ENCODE measurements around the gene GPBAR1. TPM values are rescaled to one million over a fixed set of nuclear protein-coding genes. Genes with fewer than 3 reads are reported as not detected.
A peak's percentile ranks its signal among the peaks of the same experiment; 100 is the strongest.

The GPBAR1 gene
- polyA plus RNA-seq, 1 donor = 3.9 TPM

- Histone ChIP-seq H3K4me3 (ENCODE audit: low read length) (no peak overlapping the region), H3K4me1 (ENCODE audit: control insufficient read depth, insufficient read depth, low read length) (peaks cover 19% of the 10 kb centered on the region), H3K27me3 (ENCODE audit: control insufficient read depth, insufficient read depth, low read length) (no peaks in the 10 kb centered on the region), H3K36me3 (ENCODE audit: control insufficient read depth, insufficient read depth, low read length) (peaks cover 64% of the 10 kb centered on the region), H3K9me3 (ENCODE audit: control insufficient read depth, low read depth, low read length) (no peaks in the 10 kb centered on the region), H3K27ac (ENCODE audit: low read length) (peak overlapping the region; percentile 30)
- 86% methylated on average over 1 of the region's 4 CpGs for WGBS (ENCODE audit: insufficient coverage, low lambda C conversion rate)
- DNase-seq = no peak
These were observed 13.8 kb downstream of the GPBAR1 start for GRCh38 chr2:218274586-218274985.

- Histone ChIP-seq H3K9me3 (ENCODE audit: control insufficient read depth, low read depth, low read length) (no peaks in the 10 kb centered on the region), H3K36me3 (ENCODE audit: control insufficient read depth, insufficient read depth, low read length) (peaks cover 74% of the 10 kb centered on the region), H3K27ac (ENCODE audit: low read length) (no peak overlapping the region), H3K4me1 (ENCODE audit: control insufficient read depth, insufficient read depth, low read length) (peaks cover 19% of the 10 kb centered on the region), H3K4me3 (ENCODE audit: low read length) (no peak overlapping the region), H3K27me3 (ENCODE audit: control insufficient read depth, insufficient read depth, low read length) (no peaks in the 10 kb centered on the region)
- no CpG with 5 or more reads among the region's 9 CpGs for WGBS (ENCODE audit: insufficient coverage, low lambda C conversion rate)
- no peak for DNase-seq
These were observed 14.7 kb downstream of the GPBAR1 start for GRCh38 chr2:218275371-218276072.

- no CpG with 5 or more reads among the region's 12 CpGs for WGBS (ENCODE audit: insufficient coverage, low lambda C conversion rate)
- no peaks in the 10 kb centered on the region for H3K9me3 ChIP-seq (ENCODE audit: control insufficient read depth, low read depth, low read length)
- H3K4me3 ChIP-seq (ENCODE audit: low read length) = no peak overlapping the region
- H3K27ac ChIP-seq (ENCODE audit: low read length) = no peak overlapping the region
- no peaks in the 10 kb centered on the region for H3K27me3 ChIP-seq (ENCODE audit: control insufficient read depth, insufficient read depth, low read length)
- H3K36me3 ChIP-seq (ENCODE audit: control insufficient read depth, insufficient read depth, low read length) = peaks cover 85% of the 10 kb centered on the region
- no peak for DNase-seq
- peaks cover 8% of the 10 kb centered on the region for H3K4me1 ChIP-seq (ENCODE audit: control insufficient read depth, insufficient read depth, low read length)
These were observed 16.4 kb downstream of the GPBAR1 start for GRCh38 chr2:218276986-218277755.

- no peaks in the 10 kb centered on the region for H3K9me3 ChIP-seq (ENCODE audit: control insufficient read depth, low read depth, low read length)
- H3K4me1 ChIP-seq (ENCODE audit: control insufficient read depth, insufficient read depth, low read length) = peaks cover 6% of the 10 kb centered on the region
- no CpG with 5 or more reads among the region's 7 CpGs for WGBS (ENCODE audit: insufficient coverage, low lambda C conversion rate)
- H3K27me3 ChIP-seq (ENCODE audit: control insufficient read depth, insufficient read depth, low read length) = no peaks in the 10 kb centered on the region
- H3K4me3 ChIP-seq (ENCODE audit: low read length) = no peak overlapping the region
- no peak for DNase-seq
- peaks cover 92% of the 10 kb centered on the region for H3K36me3 ChIP-seq (ENCODE audit: control insufficient read depth, insufficient read depth, low read length)
- no peak overlapping the region for H3K27ac ChIP-seq (ENCODE audit: low read length)
These were observed 17.1 kb downstream of the GPBAR1 start for GRCh38 chr2:218277921-218278320.

- Histone ChIP-seq H3K4me3 (ENCODE audit: low read length) (no peak overlapping the region), H3K27ac (ENCODE audit: low read length) (no peak overlapping the region), H3K9me3 (ENCODE audit: control insufficient read depth, low read depth, low read length) (no peaks in the 10 kb centered on the region), H3K27me3 (ENCODE audit: control insufficient read depth, insufficient read depth, low read length) (no peaks in the 10 kb centered on the region), H3K36me3 (ENCODE audit: control insufficient read depth, insufficient read depth, low read length) (peaks cover 96% of the 10 kb centered on the region), H3K4me1 (ENCODE audit: control insufficient read depth, insufficient read depth, low read length) (peaks cover 13% of the 10 kb centered on the region)
- WGBS (ENCODE audit: insufficient coverage, low lambda C conversion rate) = no CpG with 5 or more reads among the region's 16 CpGs
- no peak for DNase-seq
These were observed 17.9 kb downstream of the GPBAR1 start for GRCh38 chr2:218278531-218279360.

GRCh38 chr2:218280260-218280870 lies 19.6 kb downstream of the GPBAR1 start:
- Histone ChIP-seq H3K4me1 (ENCODE audit: control insufficient read depth, insufficient read depth, low read length) (peaks cover 27% of the 10 kb centered on the region), H3K36me3 (ENCODE audit: control insufficient read depth, insufficient read depth, low read length) (peaks cover 87% of the 10 kb centered on the region), H3K27ac (ENCODE audit: low read length) (no peak overlapping the region)

GRCh38 chr2:218281449-218281848 lies 20.6 kb downstream of the GPBAR1 start:
- Histone ChIP-seq H3K4me3 (ENCODE audit: low read length) (no peak overlapping the region), H3K36me3 (ENCODE audit: control insufficient read depth, insufficient read depth, low read length) (peaks cover 80% of the 10 kb centered on the region), H3K4me1 (ENCODE audit: control insufficient read depth, insufficient read depth, low read length) (peaks cover 38% of the 10 kb centered on the region), H3K27me3 (ENCODE audit: control insufficient read depth, insufficient read depth, low read length) (no peaks in the 10 kb centered on the region), H3K9me3 (ENCODE audit: control insufficient read depth, low read depth, low read length) (no peaks in the 10 kb centered on the region), H3K27ac (ENCODE audit: low read length) (no peak overlapping the region)
- DNase-seq = no peak
- WGBS (ENCODE audit: insufficient coverage, low lambda C conversion rate) = no CpG with 5 or more reads among the region's 3 CpGs

More at GRCh38 chr2:218280260-218280870, 19.6 kb downstream of the GPBAR1 start:
- WGBS (ENCODE audit: insufficient coverage, low lambda C conversion rate) = 100% methylated on average over 2 of the region's 14 CpGs
- H3K27me3 ChIP-seq (ENCODE audit: control insufficient read depth, insufficient read depth, low read length) = no peaks in the 10 kb centered on the region
- no peak for DNase-seq
- H3K4me3 ChIP-seq (ENCODE audit: low read length) = no peak overlapping the region
- no peaks in the 10 kb centered on the region for H3K9me3 ChIP-seq (ENCODE audit: control insufficient read depth, low read depth, low read length)

GRCh38 chr2:218282173-218282991 lies 21.6 kb downstream of the GPBAR1 start:
- no CpG with 5 or more reads among the region's 17 CpGs for WGBS (ENCODE audit: insufficient coverage, low lambda C conversion rate)
- Histone ChIP-seq H3K4me1 (ENCODE audit: control insufficient read depth, insufficient read depth, low read length) (peaks cover 48% of the 10 kb centered on the region), H3K36me3 (ENCODE audit: control insufficient read depth, insufficient read depth, low read length) (peaks cover 71% of the 10 kb centered on the region), H3K9me3 (ENCODE audit: control insufficient read depth, low read depth, low read length) (no peaks in the 10 kb centered on the region), H3K4me3 (ENCODE audit: low read length) (no peak overlapping the region), H3K27ac (ENCODE audit: low read length) (peak overlapping the region; percentile 99), H3K27me3 (ENCODE audit: control insufficient read depth, insufficient read depth, low read length) (no peaks in the 10 kb centered on the region)
- no peak for DNase-seq

- no peaks in the 10 kb centered on the region for H3K27me3 ChIP-seq (ENCODE audit: control insufficient read depth, insufficient read depth, low read length)
- H3K9me3 ChIP-seq (ENCODE audit: control insufficient read depth, low read depth, low read length) = no peaks in the 10 kb centered on the region
- H3K4me1 ChIP-seq (ENCODE audit: control insufficient read depth, insufficient read depth, low read length) = peaks cover 65% of the 10 kb centered on the region
- peak overlapping the region; percentile 99 for H3K27ac ChIP-seq (ENCODE audit: low read length)
- peaks cover 52% of the 10 kb centered on the region for H3K36me3 ChIP-seq (ENCODE audit: control insufficient read depth, insufficient read depth, low read length)
- DNase-seq = peak in 1 of 2 donors; percentile 70
- H3K4me3 ChIP-seq (ENCODE audit: low read length) = no peak overlapping the region
- WGBS (ENCODE audit: insufficient coverage, low lambda C conversion rate) = no CpG with 5 or more reads among the region's 16 CpGs
These were observed 23.4 kb downstream of the GPBAR1 start for GRCh38 chr2:218284106-218284811.
